Cardiac fibroblast (primary cell): ENCODE measurements around the gene CD72.

Experiments
- DNase-seq, 2 donors: peaks; one replicate each; pipeline versions ENCODE4 v3.0.0 to v3.0.0-alpha.2; 2010; ENCODE audit warnings: low read depth in 2 of 2
- H3K4me3 ChIP-seq, 2 donors: replicated peaks in 1 of 2; 1 replicate in 1 of 2; 2 replicates in 1 of 2; pipeline ENCODE4 v1.5.1; 2011; ENCODE audit warnings: low read depth in 2 of 2, low read length in 2 of 2, mild to moderate bottlenecking in 2 of 2, moderate library complexity in 1 of 2
- CTCF ChIP-seq: IDR thresholded peaks from one replicate; pipeline ENCODE4 v1.5.1; 2011; ENCODE audit warnings: low read depth, mild to moderate bottlenecking, low read length, inconsistent platforms

CD72 gene

DNA sequence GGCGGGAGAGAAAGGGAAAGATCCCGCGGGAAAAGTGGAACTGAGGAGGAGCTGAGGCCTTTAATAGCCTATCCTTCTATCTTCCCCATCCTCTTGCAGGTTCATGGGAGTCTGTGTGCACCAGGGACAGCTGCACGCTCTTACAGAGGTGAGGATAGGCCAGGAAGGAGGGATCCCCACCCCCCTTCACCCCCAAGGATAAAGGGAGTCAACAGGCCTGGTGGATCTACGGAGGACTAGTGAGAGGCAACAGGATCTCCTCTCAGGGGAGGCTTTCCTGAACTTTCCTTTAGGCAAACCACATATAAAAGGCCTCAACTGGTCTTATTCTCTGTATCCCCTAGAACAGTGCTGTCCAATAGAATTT, 12.1 kb downstream of the CD72 start:
- peak overlapping the region; percentile 68 to 69 for H3K4me3 ChIP-seq
- peak; percentile 3 to 11 for DNase-seq
- TF ChIP-seq CTCF: no peak

DNA sequence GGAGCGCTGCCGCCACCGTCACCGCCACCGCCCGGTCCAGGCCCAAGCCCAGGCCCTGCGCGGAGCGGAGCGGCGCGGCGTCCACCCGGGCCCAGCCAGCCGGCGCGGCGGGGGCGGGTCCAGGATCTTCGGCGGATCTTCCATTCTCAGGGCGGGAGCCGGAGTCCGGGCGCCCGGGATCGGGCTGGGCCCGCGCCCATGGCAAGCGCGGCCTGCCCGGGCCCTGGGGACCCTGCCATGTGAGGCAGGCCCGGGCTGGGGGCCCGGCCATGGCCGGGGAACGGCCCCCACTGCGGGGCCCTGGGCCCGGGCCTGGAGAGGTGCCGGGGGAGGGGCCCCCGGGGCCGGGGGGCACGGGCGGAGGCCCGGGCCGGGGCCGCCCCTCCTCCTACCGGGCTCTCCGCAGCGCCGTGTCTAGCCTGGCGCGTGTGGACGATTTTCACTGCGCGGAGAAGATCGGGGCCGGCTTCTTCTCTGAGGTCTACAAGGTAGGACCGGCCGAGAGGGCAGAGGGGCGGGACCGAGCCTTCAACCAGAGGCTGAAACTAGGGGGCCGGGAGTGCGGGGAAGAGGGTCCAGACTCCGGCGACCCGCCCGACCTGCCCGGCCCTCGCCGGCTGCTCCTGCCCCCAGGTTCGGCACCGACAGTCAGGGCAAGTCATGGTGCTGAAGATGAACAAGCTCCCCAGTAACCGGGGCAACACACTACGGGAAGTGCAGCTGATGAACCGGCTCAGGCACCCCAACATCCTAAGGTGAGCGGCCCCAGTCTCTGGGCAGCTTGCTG, 12.7 kb downstream of the CD72 start:
- TF ChIP-seq CTCF: no peak
- peak; percentile 5 to 7 for DNase-seq
- peak overlapping the region; percentile 68 to 69 for H3K4me3 ChIP-seq

DNA sequence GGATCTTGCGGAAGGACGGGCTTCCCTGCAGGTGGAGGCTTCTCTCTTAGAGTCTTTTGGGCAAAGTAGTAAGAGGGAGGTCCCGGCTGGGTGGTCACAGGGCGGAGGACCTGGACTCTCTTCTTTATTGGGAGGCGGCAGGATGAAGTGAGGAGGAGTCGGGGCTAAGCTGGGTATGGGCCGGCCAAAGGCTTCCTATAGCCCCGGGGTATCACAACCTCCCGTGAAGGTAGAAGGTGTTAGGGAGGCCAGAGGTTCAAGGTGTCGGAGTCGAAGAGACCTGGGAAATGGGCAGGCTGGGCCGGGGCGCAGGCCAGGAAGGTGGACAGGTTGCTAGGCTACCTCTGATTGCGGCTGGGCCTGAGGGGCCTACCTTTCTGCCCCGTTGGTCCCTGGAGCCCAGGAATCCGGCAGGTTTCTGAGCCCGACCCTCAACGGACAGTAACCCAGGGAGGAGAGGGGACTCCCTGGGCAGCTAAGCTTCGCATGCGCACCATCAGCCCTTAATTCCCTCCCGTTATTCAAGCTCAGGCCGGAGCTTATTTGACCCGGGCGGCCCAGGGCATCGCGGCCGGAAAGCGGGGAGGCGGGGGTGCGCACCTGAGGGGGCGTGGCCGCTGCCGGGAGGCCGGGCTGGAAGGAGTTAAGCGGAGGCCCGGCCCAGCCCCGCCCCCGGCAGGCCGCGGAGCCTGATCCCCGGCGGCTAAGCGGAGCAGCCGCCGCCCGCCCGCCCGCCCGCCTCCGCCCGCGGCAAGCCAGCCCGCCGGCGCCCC, 13.4 kb downstream of the CD72 start, which contains the start of gene TESK1:
TSS of gene TESK1 (plus strand) at position 685 of the 773 bp plus-strand sequence. CDS start 358 bp downstream, outside the sequence.
- peak within 1 kb of the TSS; percentile 68 to 69 for H3K4me3 ChIP-seq
- no peak for TF ChIP-seq CTCF
- DNase-seq: peak; percentile 50 to 62

DNA sequence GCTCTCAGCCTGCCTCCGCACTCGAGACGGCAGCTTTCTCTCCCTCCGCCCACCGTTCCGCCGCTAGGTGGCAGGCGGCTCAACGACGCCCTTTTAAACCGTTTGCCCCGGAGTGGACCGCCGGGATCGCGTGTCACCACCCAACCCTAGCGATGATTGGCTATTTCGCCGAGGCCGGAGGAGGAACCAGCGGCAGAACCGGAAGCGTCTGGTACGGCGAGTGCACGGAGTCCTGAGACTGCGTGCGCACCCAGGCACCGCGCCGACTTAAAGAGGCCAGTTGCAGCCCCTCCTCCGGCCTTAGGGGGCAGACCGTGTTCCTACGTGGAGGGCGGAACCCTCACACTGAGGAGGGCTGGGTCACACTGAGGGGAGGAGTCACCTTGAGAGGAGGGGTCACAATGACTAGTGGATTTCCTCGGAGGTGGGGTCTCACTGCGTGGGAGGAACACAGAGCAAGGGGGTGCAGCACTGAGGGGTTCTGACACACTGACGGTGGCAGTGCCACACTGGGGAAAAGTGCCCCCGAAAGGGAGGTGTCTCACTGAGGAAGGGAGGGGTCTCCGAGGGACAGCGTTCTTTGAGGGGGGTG, 14.1 kb downstream of the CD72 start:
- peak overlapping the region; percentile 62 to 69 for H3K4me3 ChIP-seq
- peak; percentile 81 for TF ChIP-seq CTCF
- DNase-seq: peak; percentile 100

DNA sequence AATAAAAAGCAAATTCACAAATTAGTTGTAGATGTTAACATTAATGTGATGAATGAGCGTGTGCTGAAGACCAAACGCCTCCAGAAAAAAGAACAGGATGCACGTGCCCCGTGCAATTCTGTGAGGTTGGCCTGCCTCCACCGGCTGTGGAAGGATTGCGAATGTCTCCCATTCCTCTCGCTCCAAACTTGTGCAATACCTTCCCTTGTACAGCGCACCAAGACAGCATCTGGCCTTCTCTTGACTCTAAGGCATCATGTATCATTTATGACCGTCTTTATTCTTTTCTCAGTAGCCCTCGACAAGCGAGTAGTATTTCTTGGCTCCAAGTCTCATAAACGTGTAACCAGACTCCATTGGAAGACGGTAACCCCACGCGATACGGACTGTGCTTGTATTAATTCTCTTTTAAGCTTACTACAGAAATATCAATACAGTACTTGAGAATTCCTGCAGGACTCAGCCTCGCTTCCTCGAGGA, 14.7 kb downstream of the CD72 start:
- peak overlapping the region; percentile 37 to 52 for H3K4me3 ChIP-seq
- TF ChIP-seq CTCF: no peak
- peak; percentile 89 to 91 for DNase-seq

DNA sequence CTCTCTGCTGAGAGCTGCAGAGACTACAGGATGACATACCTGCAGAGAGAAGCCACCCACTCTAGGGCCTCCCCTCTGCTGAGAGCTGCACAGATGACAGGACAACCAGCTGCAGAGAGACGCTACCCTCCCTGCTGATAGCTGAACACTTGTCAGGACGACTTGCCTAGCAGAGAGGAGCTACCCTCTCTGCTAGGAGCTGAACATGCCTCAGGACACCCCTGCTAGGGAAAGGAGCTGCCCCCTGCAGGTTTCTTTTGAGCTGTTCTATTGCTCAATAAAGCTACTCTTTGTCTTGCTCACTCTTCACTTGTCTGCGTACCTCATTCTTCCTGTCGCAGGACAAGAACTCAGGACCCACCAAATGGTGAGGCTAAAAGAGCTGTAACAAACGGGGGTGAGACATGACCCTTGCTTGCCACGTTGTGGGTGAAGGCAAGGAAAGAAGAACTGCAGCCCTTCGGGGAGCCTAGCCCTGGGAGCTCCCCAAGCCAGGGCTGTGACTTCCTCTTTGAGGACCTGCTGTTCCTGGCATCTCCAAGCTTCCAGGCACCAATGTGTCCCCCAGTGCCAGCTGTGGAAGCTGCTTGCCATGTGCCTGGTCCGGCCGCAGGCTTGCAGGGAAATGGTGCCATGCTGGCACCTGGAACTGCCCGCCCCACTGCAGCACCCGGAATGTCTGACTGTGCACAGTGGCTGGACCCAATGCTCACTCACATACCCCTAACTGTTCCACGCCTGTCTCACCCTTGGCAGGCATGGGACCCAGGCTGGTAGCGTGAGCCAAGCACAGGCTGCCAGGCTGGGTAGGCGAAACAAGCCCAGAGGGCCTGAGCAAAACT, 18.2 kb downstream of the CD72 start:
- no peak overlapping the region for H3K4me3 ChIP-seq
- peak; percentile 8 to 31 for DNase-seq
- TF ChIP-seq CTCF: no peak
